Loucy (cell line): ENCODE data around the gene MAP1LC3A.

Experiments
- H2AFZ ChIP-seq: fragments of 200-600 bp; sonication (generic); 2 replicates; pipeline ENCODE4 v1.6.0; 2016; ENCODE audit warnings: antibody characterized with exemption, mild to moderate bottlenecking, low read length, moderate library complexity
- H3F3A ChIP-seq: fragments of 200-600 bp; 2 replicates; pipeline ENCODE4 v1.6.0; 2016; ENCODE audit warnings: antibody characterized with exemption, low read depth, mild to moderate bottlenecking
- H3K27me3 ChIP-seq: fragments of 200-600 bp; sonication (generic); 2 replicates; pipeline ENCODE4 v1.6.1; 2014; ENCODE audit warnings: low read length, mild to moderate bottlenecking; ENCODE audit not compliant: insufficient read depth, poor library complexity, severe bottlenecking
- H3K36me3 ChIP-seq: fragments of 200-600 bp; sonication (generic); 2 replicates; pipeline ENCODE4 v1.6.1; 2016; ENCODE audit warnings: low read length; ENCODE audit not compliant: insufficient read depth
- H3K4me1 ChIP-seq: fragments of 200-600 bp; sonication (generic); 2 replicates; pipeline ENCODE4 v1.5.1; 2014; ENCODE audit warnings: low read length, mild to moderate bottlenecking; ENCODE audit not compliant: insufficient read depth, poor library complexity, severe bottlenecking
- H3K4me2 ChIP-seq: fragments of 200-600 bp; sonication (generic); 2 replicates; pipeline ENCODE4 v1.6.0; 2014; ENCODE audit warnings: antibody characterized with exemption, low read length, low read depth, mild to moderate bottlenecking; ENCODE audit not compliant: poor library complexity, severe bottlenecking
- H3K4me3 ChIP-seq: fragments of 200-600 bp; sonication (generic); 2 replicates; pipeline ENCODE4 v1.5.1; 2014; ENCODE audit warnings: low read length, mild to moderate bottlenecking, mixed read lengths; ENCODE audit not compliant: poor library complexity, severe bottlenecking
- H3K79me2 ChIP-seq: fragments of 200-600 bp; sonication (generic); 2 replicates; pipeline ENCODE4 v1.6.1; 2014; ENCODE audit warnings: low read length; ENCODE audit not compliant: insufficient read depth
- H3K9ac ChIP-seq: fragments of 200-600 bp; sonication (generic); 2 replicates; pipeline ENCODE4 v1.6.0; 2014; ENCODE audit warnings: mild to moderate bottlenecking, low read depth, low read length, moderate library complexity; ENCODE audit not compliant: poor library complexity, severe bottlenecking
- H3K9me2 ChIP-seq: fragments of 200-600 bp; sonication (generic); replicated peaks from 2 replicates; pipeline ENCODE4 v1.6.1; 2016; ENCODE audit warnings: low read depth, low read length, mixed read lengths
- H3K9me3 ChIP-seq: fragments of 200-600 bp; sonication (generic); 2 replicates; pipeline ENCODE4 v1.6.1; 2014; ENCODE audit warnings: mild to moderate bottlenecking, antibody characterized with exemption, low read length, low read depth; ENCODE audit not compliant: insufficient read depth
- H4K20me1 ChIP-seq: fragments of 200-600 bp; sonication (generic); 2 replicates; pipeline ENCODE4 v1.6.0; 2014; ENCODE audit warnings: antibody characterized with exemption, low read length, mild to moderate bottlenecking; ENCODE audit not compliant: insufficient read depth, poor library complexity, severe bottlenecking
- CTCF ChIP-seq: fragments of 200-600 bp; sonication (generic); conservative IDR thresholded peaks from 2 replicates; pipeline ENCODE4 v1.5.1; 2014; ENCODE audit warnings: mild to moderate bottlenecking, antibody characterized with exemption, low read length
- EZH2phosphoT487 ChIP-seq: fragments of 200-600 bp; IDR thresholded peaks from 2 replicates; pipeline ENCODE4 v1.6.1; 2018; ENCODE audit warnings: antibody characterized with exemption, mild to moderate bottlenecking, moderate library complexity, borderline replicate concordance

MAP1LC3A gene

GRCh38 chr20:34526466-34526865, 32.1 kb upstream of the MAP1LC3A start:
- Histone ChIP-seq H3K9me2 (no peaks in the 10 kb centered on the region), H2AFZ (no peak overlapping the region), H3K79me2 (peaks cover 49% of the 10 kb centered on the region), H3K4me3 (no peak overlapping the region), H3K36me3 (peaks cover 48% of the 10 kb centered on the region; the same call in 1 of the 2 replicates), H3K27me3 (no peaks in the 10 kb centered on the region), H3K9me3 (no peaks in the 10 kb centered on the region), H3F3A (peaks cover 3% of the 10 kb centered on the region; the same call in 1 of the 2 replicates), H3K9ac (no peak overlapping the region), H3K4me1 (peaks cover 17% of the 10 kb centered on the region), H4K20me1 (peaks cover 15% of the 10 kb centered on the region), H3K4me2 (no peak overlapping the region)
- no peak for TF ChIP-seq CTCF
- no peak for TF ChIP-seq EZH2phosphoT487

- H3K9me3 ChIP-seq: no peaks in the 10 kb centered on the region
- H2AFZ ChIP-seq: no peak overlapping the region
- H3K27me3 ChIP-seq: no peaks in the 10 kb centered on the region
- no peak for TF ChIP-seq CTCF
- TF ChIP-seq EZH2phosphoT487: no peak
- H3K9me2 ChIP-seq: no peaks in the 10 kb centered on the region
- peaks cover 17% of the 10 kb centered on the region for H4K20me1 ChIP-seq
- peaks cover 45% of the 10 kb centered on the region for H3K79me2 ChIP-seq
- no peak overlapping the region for H3K4me2 ChIP-seq
- H3F3A ChIP-seq: peaks cover 3% of the 10 kb centered on the region; the same call in 1 of the 2 replicates
- peaks cover 15% of the 10 kb centered on the region for H3K4me1 ChIP-seq
- no peak overlapping the region for H3K9ac ChIP-seq
- no peak overlapping the region for H3K4me3 ChIP-seq
- peaks cover 53% of the 10 kb centered on the region; the same call in 1 of the 2 replicates for H3K36me3 ChIP-seq
Measured at GRCh38 chr20:34527016-34527415, 31.5 kb upstream of the MAP1LC3A start.

GRCh38 chr20:34528921-34529297, 29.6 kb upstream of the MAP1LC3A start:
- H3K36me3 ChIP-seq: peaks cover 68% of the 10 kb centered on the region; the same call in 1 of the 2 replicates
- TF ChIP-seq EZH2phosphoT487: no peak
- TF ChIP-seq CTCF: no peak
- no peak overlapping the region for H3K9ac ChIP-seq
- H3F3A ChIP-seq: no peaks in the 10 kb centered on the region
- H3K9me3 ChIP-seq: no peaks in the 10 kb centered on the region
- no peaks in the 10 kb centered on the region for H3K9me2 ChIP-seq
- H3K79me2 ChIP-seq: peaks cover 40% of the 10 kb centered on the region
- no peak overlapping the region for H3K4me3 ChIP-seq
- peaks cover 11% of the 10 kb centered on the region for H4K20me1 ChIP-seq
- H3K4me1 ChIP-seq: peaks cover under 1% of the 10 kb centered on the region
- no peaks in the 10 kb centered on the region for H3K27me3 ChIP-seq
- H3K4me2 ChIP-seq: no peak overlapping the region
- H2AFZ ChIP-seq: no peak overlapping the region
